Hypothalamus (tissue), 51 donors: Measurements from ENCODE around the gene ZFPM1.
"Not testable (repeated sequence)": the region's sequence is repeated elsewhere in the genome, so short reads cannot be mapped to it uniquely, and the experiment has no call there.

ENCODE experiments used
- DNase-seq, 51 donors: peaks; one replicate each; lab custom pipeline; 2025; lab: John Stamatoyannopoulos, UW

The ZFPM1 gene

GRCh38 chr16:88510091-88510994 is 57.3 kb downstream of the ZFPM1 start:
- no peak for DNase-seq

GRCh38 chr16:88511060-88511459 is 58.0 kb downstream of the ZFPM1 start:
- no peak for DNase-seq

GRCh38 chr16:88511906-88512305 is 58.8 kb downstream of the ZFPM1 start:
- DNase-seq: no peak

GRCh38 chr16:88512728-88513696 is 59.9 kb downstream of the ZFPM1 start:
- DNase-seq: no peak

GRCh38 chr16:88514070-88514469 is 61.0 kb downstream of the ZFPM1 start:
- DNase-seq: no peak

- peak in 1 of 51 donors; percentile 26 for DNase-seq
Observed at GRCh38 chr16:88514526-88515232, 61.6 kb downstream of the ZFPM1 start.

- DNase-seq: no peak
Observed at GRCh38 chr16:88515371-88515770, 62.3 kb downstream of the ZFPM1 start.

GRCh38 chr16:88515925-88516594 is 63.0 kb downstream of the ZFPM1 start:
- no peak for DNase-seq

GRCh38 chr16:88516601-88517061 is 63.6 kb downstream of the ZFPM1 start:
- DNase-seq: no peak

GRCh38 chr16:88517208-88517774 is 64.2 kb downstream of the ZFPM1 start:
- not testable (repeated sequence) for DNase-seq

GRCh38 chr16:88518411-88519111 is 65.5 kb downstream of the ZFPM1 start:
- not testable (repeated sequence) for DNase-seq

GRCh38 chr16:88519240-88519639 is 66.2 kb downstream of the ZFPM1 start:
- DNase-seq: no peak

GRCh38 chr16:88519938-88520653 is 67.0 kb downstream of the ZFPM1 start:
- no peak for DNase-seq

- DNase-seq: no peak
Observed at GRCh38 chr16:88521674-88522073, 68.6 kb downstream of the ZFPM1 start.

GRCh38 chr16:88522276-88522949 is 69.3 kb downstream of the ZFPM1 start:
- peak in 1 of 51 donors; percentile 33 for DNase-seq

- peak in 2 of 51 donors; percentile 21 to 35 for DNase-seq
Observed at GRCh38 chr16:88523309-88524161, 70.5 kb downstream of the ZFPM1 start.
